ENCODE data around the gene CYTH4. TPM values are rescaled to one million over a fixed set of nuclear protein-coding genes. Genes with fewer than 3 reads are reported as not detected.
"Not testable (repeated sequence)": the region's sequence is repeated elsewhere in the genome, so short reads cannot be mapped to it uniquely, and the experiment has no call there.

The CYTH4 gene
- total RNA-seq, 1 donor from 2014 or later, result 7.5 TPM

- intact Hi-C loops (cut with DNase I), result no loop called here
- DNase-seq (ENCODE audit: missing footprints) (no peak), ATAC-seq (no peak)
Observed at GRCh38 chr22:37244922-37245722, 37.2 kb upstream of the CYTH4 start.

DNA sequence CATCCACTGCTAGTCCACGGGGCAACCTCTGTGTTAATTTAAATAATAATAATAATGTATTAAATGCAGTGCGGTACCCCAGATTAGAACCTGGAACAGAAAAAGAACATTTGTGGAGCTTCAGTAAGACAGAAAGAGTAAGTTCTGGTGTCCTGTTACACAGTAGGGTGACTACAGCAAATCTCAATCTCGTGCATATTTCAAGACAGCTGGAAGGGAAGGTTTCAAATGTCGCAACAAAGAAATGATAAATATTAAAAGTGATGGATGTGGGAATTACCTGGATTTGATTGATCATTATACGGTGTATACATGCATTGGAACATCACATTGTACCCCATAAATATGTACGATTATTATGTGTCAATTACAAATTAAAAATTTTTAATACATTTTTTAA lies 36.6 kb upstream of the CYTH4 start:
- intact Hi-C loops (cut with DNase I), result no loop called here
- DNase-seq (ENCODE audit: missing footprints), result no peak
- ATAC-seq, result no peak

- DNase-seq (ENCODE audit: missing footprints), result no peak
- no peak for ATAC-seq
- intact Hi-C loops (cut with DNase I), result no loop called here
Observed at GRCh38 chr22:37248251-37248650, 34.1 kb upstream of the CYTH4 start.

DNA sequence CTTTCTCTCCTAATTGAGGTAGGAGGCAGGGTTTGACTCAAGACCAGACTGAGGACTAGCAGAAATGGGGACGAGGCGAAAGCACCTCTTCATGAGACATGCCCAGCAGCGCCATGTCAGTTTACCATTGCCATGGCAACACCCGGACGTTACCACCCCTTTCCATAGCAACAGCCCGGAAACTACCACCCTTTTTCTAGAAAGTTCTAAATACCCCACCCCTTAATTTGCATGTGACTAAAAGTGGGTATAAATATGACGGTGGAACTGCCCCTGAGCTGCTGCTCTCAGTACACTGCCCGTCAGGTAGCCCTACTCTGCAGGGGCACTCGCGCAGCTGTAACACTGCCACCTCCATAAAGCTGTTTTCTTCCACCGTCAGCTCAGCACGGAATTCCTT lies 32.3 kb upstream of the CYTH4 start:
- no peak for ATAC-seq

GRCh38 chr22:37251836-37252235 lies 30.5 kb upstream of the CYTH4 start:
- DNase-seq (ENCODE audit: missing footprints); ATAC-seq; intact Hi-C loops (cut with DNase I): not testable (repeated sequence)

More for the DNA sequence above, 32.3 kb upstream of the CYTH4 start:
- no peak for DNase-seq (ENCODE audit: missing footprints)
- intact Hi-C loops (cut with DNase I), result no loop called here

- ATAC-seq, result no peak
- intact Hi-C loops (cut with DNase I), result no loop called here
- no peak for DNase-seq (ENCODE audit: missing footprints)
Observed at GRCh38 chr22:37253126-37253660, 29.1 kb upstream of the CYTH4 start.

DNA sequence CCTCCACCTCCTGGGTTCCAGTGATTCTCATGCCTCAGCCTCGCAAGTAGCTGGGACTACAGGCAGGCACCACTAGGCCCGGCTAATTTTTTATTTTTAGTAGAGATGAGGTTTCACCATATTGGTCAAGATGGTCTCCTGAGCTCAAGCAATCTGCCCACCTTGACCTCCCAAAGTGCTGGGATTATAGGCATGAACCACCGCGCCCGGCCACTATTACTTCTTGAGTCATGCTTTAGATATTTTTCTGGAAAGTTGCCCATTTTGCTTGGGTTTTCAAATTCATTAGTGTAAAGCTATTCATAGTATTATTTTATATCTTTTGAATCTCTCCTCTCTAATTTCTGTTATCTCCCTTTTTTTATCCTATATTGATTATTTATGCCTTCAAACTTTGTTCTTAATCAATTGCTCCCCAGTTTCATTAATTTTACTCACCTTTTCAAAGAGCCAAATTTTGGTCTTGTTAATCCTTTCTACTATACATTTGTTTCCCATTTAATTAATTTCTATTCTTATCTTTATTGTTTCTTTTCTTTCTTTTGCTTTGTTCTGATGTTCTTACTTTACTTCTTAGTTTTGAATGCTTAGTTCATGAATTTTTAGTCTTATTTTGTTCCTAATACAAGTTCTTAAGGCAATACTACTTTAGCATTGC lies 28.0 kb upstream of the CYTH4 start:
- intact Hi-C loops (cut with DNase I), result no loop called here
- DNase-seq (ENCODE audit: missing footprints), result no peak
- no peak for ATAC-seq

GRCh38 chr22:37254867-37255233 lies 27.5 kb upstream of the CYTH4 start:
- no peak for ATAC-seq
- DNase-seq (ENCODE audit: missing footprints), result no peak
- intact Hi-C loops (cut with DNase I), result no loop called here

DNA sequence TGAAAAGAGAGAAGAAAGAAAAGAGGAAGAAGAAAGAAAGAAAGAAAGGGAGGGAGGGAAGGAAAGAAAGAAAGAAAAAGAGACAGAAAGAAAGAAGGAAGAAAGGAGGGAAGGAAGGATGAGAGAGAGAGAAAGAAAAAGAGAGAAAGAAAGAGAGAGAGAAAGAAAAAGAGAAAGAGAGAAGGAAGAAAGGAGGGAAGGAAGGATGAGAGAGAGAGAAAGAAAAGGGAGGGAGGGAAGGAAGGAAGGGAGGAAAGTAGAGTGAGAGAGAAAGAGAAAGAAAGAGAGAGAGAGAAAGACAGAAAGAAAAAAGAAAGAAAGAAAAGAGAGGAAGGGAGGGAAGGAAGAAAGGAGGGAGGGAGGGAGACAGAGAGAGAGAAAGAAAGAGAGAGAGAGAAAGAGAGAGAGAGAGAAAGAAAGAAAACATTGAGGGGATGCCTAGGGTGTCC lies 26.7 kb upstream of the CYTH4 start:
- no peak for ATAC-seq
- DNase-seq (ENCODE audit: missing footprints), result no peak
- intact Hi-C loops (cut with DNase I), result no loop called here

GRCh38 chr22:37256075-37256726 lies 26.1 kb upstream of the CYTH4 start:
- ATAC-seq (no peak), DNase-seq (ENCODE audit: missing footprints) (no peak)
- intact Hi-C loops (cut with DNase I), result no loop called here

GRCh38 chr22:37258005-37258752 lies 24.1 kb upstream of the CYTH4 start:
- no peak for DNase-seq (ENCODE audit: missing footprints)
- intact Hi-C loops (cut with DNase I), result no loop called here
- no peak for ATAC-seq

DNA sequence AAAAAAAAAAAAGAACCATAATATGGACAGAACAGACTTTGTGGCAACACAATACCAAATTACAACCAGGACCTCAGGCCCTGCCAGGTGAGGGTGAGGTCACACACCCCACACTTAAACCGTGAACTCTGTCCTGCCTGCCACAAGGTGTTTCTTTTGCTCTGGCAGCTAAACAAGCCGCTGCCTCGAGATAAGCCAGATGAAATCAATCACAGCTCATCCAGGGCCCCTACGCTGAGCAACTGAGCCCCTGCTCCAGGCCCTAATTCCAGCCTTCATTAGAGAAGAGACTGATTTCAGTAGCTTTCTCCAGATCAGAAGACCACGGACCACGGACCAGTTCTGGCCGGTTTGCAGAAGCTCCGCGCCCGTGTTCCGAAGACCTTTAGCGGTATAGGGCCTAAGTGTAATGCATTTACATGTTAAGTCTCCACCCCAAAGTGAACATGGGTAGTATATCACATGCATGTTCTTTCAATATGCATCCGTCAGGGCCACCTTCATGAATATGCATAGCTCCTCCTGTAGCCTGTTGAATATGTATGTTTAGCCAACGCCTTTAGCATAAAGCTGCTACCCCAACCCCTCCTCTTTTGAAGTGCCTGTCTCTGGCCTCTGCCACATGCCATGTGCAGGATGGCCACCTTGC lies 23.4 kb upstream of the CYTH4 start:
- no peak for ATAC-seq
- DNase-seq (ENCODE audit: missing footprints), result no peak
- intact Hi-C loops (cut with DNase I), result no loop called here

- no peak for ATAC-seq
- DNase-seq (ENCODE audit: missing footprints), result no peak
- intact Hi-C loops (cut with DNase I), result loop anchor here (2.0 to 5.0 kb wide), 3 partner anchors 93 to 477 kb away; no protein-coding TSS in a partner anchor
Observed at GRCh38 chr22:37259540-37260029, 22.7 kb upstream of the CYTH4 start.

- intact Hi-C loops (cut with DNase I), result loop anchor here (2.0 to 5.0 kb wide), 3 partner anchors 93 to 477 kb away; no protein-coding TSS in a partner anchor
- no peak for DNase-seq (ENCODE audit: missing footprints)
Observed at GRCh38 chr22:37260155-37260795, 22.0 kb upstream of the CYTH4 start.

GRCh38 chr22:37260901-37261336 lies 21.4 kb upstream of the CYTH4 start:
- DNase-seq (ENCODE audit: missing footprints) (peak; percentile 80), ATAC-seq (peak; percentile 67)
- intact Hi-C loops (cut with DNase I), result loop anchor here (2.0 to 5.0 kb wide), 3 partner anchors 94 to 478 kb away; no protein-coding TSS in a partner anchor

More at GRCh38 chr22:37260155-37260795, 22.0 kb upstream of the CYTH4 start:
- no peak for ATAC-seq

DNA sequence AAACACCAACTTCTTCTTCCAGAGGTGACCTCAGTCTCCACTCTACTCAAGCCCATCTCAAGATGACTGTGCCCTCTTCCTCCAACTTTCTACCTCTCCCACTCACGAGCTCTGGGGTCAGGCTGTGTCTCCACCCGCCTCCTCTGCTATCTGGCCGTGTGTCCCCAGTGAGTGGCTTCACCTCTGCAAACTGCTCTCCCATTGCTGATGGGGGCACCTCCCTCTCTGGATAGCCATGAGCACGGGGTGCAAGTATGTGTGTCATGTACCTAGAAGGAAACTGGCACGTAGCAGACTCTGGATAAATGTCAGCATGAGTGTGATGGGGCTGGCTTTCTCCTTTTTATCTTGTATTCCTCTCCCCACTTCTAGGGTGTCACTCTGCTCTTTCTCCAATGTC lies 20.0 kb upstream of the CYTH4 start:
- intact Hi-C loops (cut with DNase I), result loop anchor here (5.0 kb wide), 1 partner anchor 195 kb away; no protein-coding TSS in a partner anchor
- DNase-seq (ENCODE audit: missing footprints), result no peak
- ATAC-seq, result no peak
